Mesendoderm (in vitro differentiated cells): Measurements from ENCODE around the gene DRD2.

Experiments
- DNase-seq: peaks from one replicate; pipeline ENCODE4 v3.0.0; 2013
- H2AK5ac ChIP-seq: 2 replicates; pipeline ENCODE4 v1.6.1; 2013; ENCODE audit warnings: low read length, inconsistent platforms
- H2BK120ac ChIP-seq: 2 replicates; pipeline ENCODE4 v1.6.1; 2013; ENCODE audit warnings: low read depth, mild to moderate bottlenecking, low read length, moderate library complexity, mixed read lengths
- H2BK15ac ChIP-seq: replicated peaks from 2 replicates; pipeline ENCODE4 v1.6.1; 2013; ENCODE audit warnings: low read depth, mild to moderate bottlenecking, moderate library complexity
- H2BK5ac ChIP-seq: 2 replicates; pipeline ENCODE4 v1.6.1; 2013; ENCODE audit warnings: low read length, inconsistent platforms
- H3K18ac ChIP-seq: 2 replicates; pipeline ENCODE4 v1.6.1; 2013; ENCODE audit warnings: mild to moderate bottlenecking, low read length, mixed read lengths
- H3K23ac ChIP-seq: one replicate; pipeline ENCODE4 v1.6.1; 2013; ENCODE audit warnings: low read length
- H3K27ac ChIP-seq: 2 replicates; pipeline ENCODE4 v1.5.1; 2013; ENCODE audit warnings: low read depth, mild to moderate bottlenecking, inconsistent platforms, low read length, moderate library complexity
- H3K27me3 ChIP-seq: 2 replicates; pipeline ENCODE4 v1.6.1; 2013; ENCODE audit warnings: low read length, control low read depth, mild to moderate bottlenecking, inconsistent platforms; ENCODE audit not compliant: insufficient read depth, poor library complexity
- H3K36me3 ChIP-seq: 2 replicates; pipeline ENCODE4 v1.6.1; 2013; ENCODE audit warnings: low read length, inconsistent platforms; ENCODE audit not compliant: control insufficient read depth, insufficient read depth
- H3K4ac ChIP-seq: one replicate; pipeline ENCODE4 v1.6.1; 2013; ENCODE audit warnings: low read depth, mild to moderate bottlenecking, low read length, moderate library complexity
- H3K4me1 ChIP-seq: 2 replicates; pipeline ENCODE4 v1.6.1; 2013; ENCODE audit warnings: low read depth, low read length, inconsistent platforms; ENCODE audit not compliant: control insufficient read depth
- H3K4me2 ChIP-seq: 2 replicates; pipeline ENCODE4 v1.6.1; 2013; ENCODE audit warnings: low read length
- H3K4me3 ChIP-seq: 2 replicates; pipeline ENCODE4 v1.5.1; 2013; ENCODE audit warnings: mild to moderate bottlenecking, low read length
- H3K56ac ChIP-seq: one replicate; pipeline ENCODE4 v1.6.1; 2013; ENCODE audit warnings: low read length
- H3K79me1 ChIP-seq: 2 replicates; pipeline ENCODE4 v1.6.1; 2013; ENCODE audit warnings: low read length, inconsistent platforms
- H3K79me2 ChIP-seq: 2 replicates; pipeline ENCODE4 v1.6.1; 2013; ENCODE audit warnings: mild to moderate bottlenecking, low read length; ENCODE audit not compliant: control insufficient read depth, insufficient read depth
- H3K9ac ChIP-seq: 2 replicates; pipeline ENCODE4 v1.6.1; 2013; ENCODE audit warnings: low read length, inconsistent platforms
- H4K5ac ChIP-seq: one replicate; pipeline ENCODE4 v1.6.1; 2013; ENCODE audit warnings: low read length
- H4K8ac ChIP-seq: one replicate; pipeline ENCODE4 v1.6.1; 2013; ENCODE audit warnings: low read depth, mild to moderate bottlenecking, control low read depth, low read length, moderate library complexity
- WGBS: extraction: QIAGEN DNeasy Blood & Tissue Kit; methylation state at CpG from one replicate; pipeline ENCODE4 v1.1.7; 2013; ENCODE audit warnings: low lambda C conversion rate, missing lambda C conversion rate; ENCODE audit not compliant: insufficient coverage; ENCODE audit errors: extremely low coverage; 5-methylcytosine and 5-hydroxymethylcytosine counted together

The DRD2 gene

DNA sequence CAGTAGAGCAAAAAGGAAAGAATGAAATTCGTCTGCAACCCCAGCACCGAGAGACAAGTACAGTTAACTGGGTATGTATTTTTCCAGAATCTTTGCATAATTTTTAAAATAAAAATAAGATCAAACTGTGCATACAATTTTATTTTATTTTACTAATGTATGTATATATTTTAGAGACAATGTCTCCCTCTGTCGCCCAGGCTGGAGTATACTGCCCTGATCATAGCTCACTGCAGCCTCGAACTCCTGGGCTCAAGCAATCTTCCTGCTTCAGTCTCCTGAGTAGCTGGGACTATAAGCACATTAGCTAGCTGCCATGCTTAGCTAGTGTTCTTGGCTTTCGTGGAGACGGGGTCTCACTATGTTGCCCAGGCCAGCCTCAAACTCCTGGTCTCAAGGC lies 18.8 kb upstream of the DRD2 start:
- no peak overlapping the region for H3K27ac ChIP-seq
- H3K4me1 ChIP-seq: no peaks in the 10 kb centered on the region
- WGBS: no CpG with 5 or more reads among the region's 6 CpGs
- H2BK120ac ChIP-seq: no peak overlapping the region
- DNase-seq: no peak
- H3K27me3 ChIP-seq: no peaks in the 10 kb centered on the region
- H3K18ac ChIP-seq: no peak overlapping the region
- H4K5ac ChIP-seq: no peak overlapping the region
- no peak overlapping the region for H3K9ac ChIP-seq
- no peak overlapping the region for H2AK5ac ChIP-seq
- no peak overlapping the region for H3K4me2 ChIP-seq
- no peak overlapping the region for H3K4ac ChIP-seq
- no peaks in the 10 kb centered on the region for H3K79me1 ChIP-seq
- H3K79me2 ChIP-seq: no peaks in the 10 kb centered on the region
- no peak overlapping the region for H2BK5ac ChIP-seq
- H3K23ac ChIP-seq: no peak overlapping the region
- no peaks in the 10 kb centered on the region for H3K36me3 ChIP-seq
- H4K8ac ChIP-seq: no peak overlapping the region
- H3K4me3 ChIP-seq: no peak overlapping the region
- no peak overlapping the region for H3K56ac ChIP-seq
- no peak overlapping the region for H2BK15ac ChIP-seq

DNA sequence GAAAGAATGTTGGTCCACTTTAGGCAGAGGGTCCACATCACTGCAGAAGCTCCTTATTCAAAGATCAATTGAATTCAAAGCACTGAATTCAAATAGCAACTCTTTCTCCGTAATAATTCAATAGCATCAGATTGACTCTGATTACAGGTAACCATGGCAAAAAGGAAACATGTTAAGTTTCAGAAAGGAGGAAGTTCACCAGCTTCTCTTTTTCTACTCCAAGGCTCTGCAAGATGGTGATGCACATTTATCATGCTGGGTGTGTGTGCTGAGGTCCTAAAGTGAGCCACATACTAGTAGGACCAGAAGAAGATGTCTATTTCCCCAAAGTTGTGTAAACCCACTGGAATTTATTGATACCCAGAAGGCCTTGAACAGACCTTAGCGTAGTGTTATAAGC lies 18.0 kb upstream of the DRD2 start:
- Histone ChIP-seq H3K56ac (no peak overlapping the region), H3K4me1 (no peaks in the 10 kb centered on the region), H3K4me3 (no peak overlapping the region), H2AK5ac (no peak overlapping the region), H3K4me2 (no peak overlapping the region), H3K27me3 (no peaks in the 10 kb centered on the region), H2BK120ac (no peak overlapping the region), H2BK15ac (no peak overlapping the region), H3K4ac (no peak overlapping the region), H3K23ac (no peak overlapping the region), H3K79me1 (no peaks in the 10 kb centered on the region), H4K8ac (no peak overlapping the region), H4K5ac (no peak overlapping the region), H3K18ac (no peak overlapping the region), H3K79me2 (no peaks in the 10 kb centered on the region), H3K36me3 (no peaks in the 10 kb centered on the region), H3K9ac (no peak overlapping the region), H2BK5ac (no peak overlapping the region), H3K27ac (no peak overlapping the region)
- no CpG with 5 or more reads among the region's 2 CpGs for WGBS
- DNase-seq: no peak

DNA sequence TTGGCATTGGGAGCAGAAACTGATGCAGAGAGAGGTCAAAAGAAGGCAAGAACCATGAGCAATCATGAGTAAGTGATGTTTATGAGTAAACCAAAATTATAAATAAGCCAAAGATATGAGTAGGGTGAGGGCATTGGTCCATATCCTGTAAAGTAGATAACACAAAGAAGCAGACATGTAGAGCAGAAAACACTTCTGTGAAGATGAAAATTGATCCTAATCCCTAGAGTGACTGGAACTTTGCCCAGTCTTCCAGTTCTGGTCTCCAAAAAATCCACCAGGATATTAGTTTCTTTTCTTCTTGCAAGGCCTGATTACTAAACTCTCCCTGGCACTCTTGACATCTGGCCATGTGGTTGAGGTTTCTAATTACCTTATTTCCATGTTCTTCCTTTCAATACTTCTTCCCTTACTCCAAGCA lies 13.7 kb upstream of the DRD2 start:
- Histone ChIP-seq H3K4me3 (no peak overlapping the region), H3K36me3 (no peaks in the 10 kb centered on the region), H3K23ac (no peak overlapping the region), H2AK5ac (no peak overlapping the region), H3K79me2 (no peaks in the 10 kb centered on the region), H3K56ac (no peak overlapping the region), H2BK5ac (no peak overlapping the region), H3K9ac (no peak overlapping the region), H2BK15ac (no peak overlapping the region), H3K4ac (no peak overlapping the region), H3K18ac (no peak overlapping the region), H2BK120ac (no peak overlapping the region), H3K27me3 (no peaks in the 10 kb centered on the region), H3K4me1 (no peaks in the 10 kb centered on the region), H3K27ac (no peak overlapping the region), H4K5ac (no peak overlapping the region), H3K4me2 (no peak overlapping the region), H3K79me1 (no peaks in the 10 kb centered on the region), H4K8ac (no peak overlapping the region)
- DNase-seq: no peak

DNA sequence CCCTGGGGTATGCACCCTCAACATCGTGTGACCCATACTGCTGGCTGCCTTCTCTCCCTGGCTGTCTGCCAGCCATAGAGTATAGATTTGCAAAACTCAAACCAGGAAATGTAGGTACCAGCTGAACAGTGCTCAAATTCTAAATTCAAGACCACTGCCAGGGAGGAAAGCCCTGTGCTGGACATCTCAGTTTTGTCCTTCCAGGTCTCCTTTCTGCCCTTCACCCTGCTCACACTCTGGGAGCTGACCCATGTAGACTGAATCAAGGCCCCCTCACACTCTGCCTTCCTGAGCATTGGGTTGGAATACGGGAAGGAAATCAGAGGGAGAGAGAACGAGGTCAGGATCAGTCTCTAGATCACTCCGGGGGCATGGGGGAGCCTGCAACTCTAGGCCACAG lies 12.4 kb upstream of the DRD2 start:
- H3K4me2 ChIP-seq: no peak overlapping the region
- no peak overlapping the region for H4K8ac ChIP-seq
- H3K9ac ChIP-seq: no peak overlapping the region
- no peak for DNase-seq
- no peak overlapping the region for H2BK15ac ChIP-seq
- H3K18ac ChIP-seq: no peak overlapping the region
- H3K4me3 ChIP-seq: no peak overlapping the region
- H3K27ac ChIP-seq: no peak overlapping the region
- H4K5ac ChIP-seq: no peak overlapping the region
- no CpG with 5 or more reads among the region's 4 CpGs for WGBS
- no peaks in the 10 kb centered on the region for H3K36me3 ChIP-seq
- no peaks in the 10 kb centered on the region for H3K27me3 ChIP-seq
- H3K56ac ChIP-seq: no peak overlapping the region
- no peak overlapping the region for H2BK5ac ChIP-seq
- no peaks in the 10 kb centered on the region for H3K79me2 ChIP-seq
- no peaks in the 10 kb centered on the region for H3K79me1 ChIP-seq
- H3K4ac ChIP-seq: no peak overlapping the region
- H3K4me1 ChIP-seq: no peaks in the 10 kb centered on the region
- H3K23ac ChIP-seq: no peak overlapping the region
- H2AK5ac ChIP-seq: no peak overlapping the region
- no peak overlapping the region for H2BK120ac ChIP-seq

DNA sequence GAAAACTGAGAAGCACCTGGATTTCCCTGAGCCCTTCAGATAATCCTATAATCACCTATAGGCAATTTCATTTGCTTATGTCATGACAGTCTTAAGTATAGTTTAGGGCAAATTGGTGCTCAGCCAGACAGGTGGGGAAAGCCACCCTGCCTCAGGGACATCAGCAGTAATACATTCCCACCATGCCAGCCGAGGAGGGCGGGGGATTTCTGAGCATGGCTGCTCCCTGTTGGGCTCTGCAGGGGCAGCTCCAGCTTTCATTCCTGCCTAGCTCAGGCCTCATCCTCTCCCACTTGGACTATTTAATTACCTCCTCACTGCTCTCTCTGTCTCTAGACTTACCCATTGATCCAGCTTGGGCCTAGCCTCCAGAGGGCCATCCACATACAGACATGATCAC lies 9.0 kb upstream of the DRD2 start:
- Histone ChIP-seq H3K36me3 (no peaks in the 10 kb centered on the region), H2BK15ac (no peak overlapping the region), H3K79me2 (no peaks in the 10 kb centered on the region), H3K79me1 (no peaks in the 10 kb centered on the region), H3K27me3 (no peaks in the 10 kb centered on the region), H3K27ac (no peak overlapping the region), H2AK5ac (no peak overlapping the region), H4K8ac (no peak overlapping the region), H3K4me3 (no peak overlapping the region), H3K4me2 (no peak overlapping the region), H3K4ac (no peak overlapping the region), H3K4me1 (no peaks in the 10 kb centered on the region), H3K18ac (no peak overlapping the region), H3K23ac (no peak overlapping the region), H4K5ac (no peak overlapping the region), H3K56ac (no peak overlapping the region), H2BK5ac (no peak overlapping the region), H3K9ac (no peak overlapping the region), H2BK120ac (no peak overlapping the region)
- no peak for DNase-seq
- WGBS: no CpG with 5 or more reads among the region's 2 CpGs

DNA sequence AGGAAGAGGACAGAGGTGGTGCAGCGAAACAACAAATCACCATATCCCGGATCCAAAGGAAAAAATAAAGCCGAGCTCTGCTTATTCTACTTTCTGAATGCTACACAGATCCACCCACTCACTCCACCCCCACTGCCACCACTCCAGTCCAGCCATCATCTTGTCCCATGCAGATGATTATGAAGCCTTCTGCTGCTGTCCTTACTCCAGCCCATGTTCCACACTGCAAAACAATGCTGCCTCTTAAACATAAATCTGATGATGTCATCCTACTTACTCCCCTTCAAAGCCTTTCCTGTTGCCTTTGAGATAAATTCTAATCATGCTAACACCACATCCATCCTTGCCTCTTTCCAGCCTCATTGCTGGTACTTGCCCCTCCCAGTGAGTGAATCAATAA lies 6.5 kb upstream of the DRD2 start:
- WGBS: no CpG with 5 or more reads among the region's 3 CpGs
- Histone ChIP-seq H3K4me3 (no peak overlapping the region), H3K18ac (no peak overlapping the region), H3K56ac (no peak overlapping the region), H3K9ac (no peak overlapping the region), H3K79me2 (no peaks in the 10 kb centered on the region), H3K23ac (no peak overlapping the region), H4K5ac (no peak overlapping the region), H3K36me3 (no peaks in the 10 kb centered on the region), H3K4ac (no peak overlapping the region), H4K8ac (no peak overlapping the region), H3K4me2 (no peak overlapping the region), H2BK5ac (no peak overlapping the region), H3K79me1 (no peaks in the 10 kb centered on the region), H2AK5ac (no peak overlapping the region), H2BK120ac (no peak overlapping the region), H3K27ac (no peak overlapping the region), H3K4me1 (no peaks in the 10 kb centered on the region), H2BK15ac (no peak overlapping the region), H3K27me3 (no peaks in the 10 kb centered on the region)
- DNase-seq: no peak
